ENCODE data around the gene GNG14. TPM values are rescaled to one million over a fixed set of nuclear protein-coding genes. Genes with fewer than 3 reads are reported as not detected.

The GNG14 gene
- total and polyA plus RNA-seq, 2 of the 13 experiments (the other 11 are each of a cell fraction or from before 2014, with no cell fraction given), result not detected

GRCh38 chr19:12681074-12681987, 6.5 kb upstream of the GNG14 start, which contains the start of gene DHPS (continued):
- TF ChIP-seq, protein P1, sequence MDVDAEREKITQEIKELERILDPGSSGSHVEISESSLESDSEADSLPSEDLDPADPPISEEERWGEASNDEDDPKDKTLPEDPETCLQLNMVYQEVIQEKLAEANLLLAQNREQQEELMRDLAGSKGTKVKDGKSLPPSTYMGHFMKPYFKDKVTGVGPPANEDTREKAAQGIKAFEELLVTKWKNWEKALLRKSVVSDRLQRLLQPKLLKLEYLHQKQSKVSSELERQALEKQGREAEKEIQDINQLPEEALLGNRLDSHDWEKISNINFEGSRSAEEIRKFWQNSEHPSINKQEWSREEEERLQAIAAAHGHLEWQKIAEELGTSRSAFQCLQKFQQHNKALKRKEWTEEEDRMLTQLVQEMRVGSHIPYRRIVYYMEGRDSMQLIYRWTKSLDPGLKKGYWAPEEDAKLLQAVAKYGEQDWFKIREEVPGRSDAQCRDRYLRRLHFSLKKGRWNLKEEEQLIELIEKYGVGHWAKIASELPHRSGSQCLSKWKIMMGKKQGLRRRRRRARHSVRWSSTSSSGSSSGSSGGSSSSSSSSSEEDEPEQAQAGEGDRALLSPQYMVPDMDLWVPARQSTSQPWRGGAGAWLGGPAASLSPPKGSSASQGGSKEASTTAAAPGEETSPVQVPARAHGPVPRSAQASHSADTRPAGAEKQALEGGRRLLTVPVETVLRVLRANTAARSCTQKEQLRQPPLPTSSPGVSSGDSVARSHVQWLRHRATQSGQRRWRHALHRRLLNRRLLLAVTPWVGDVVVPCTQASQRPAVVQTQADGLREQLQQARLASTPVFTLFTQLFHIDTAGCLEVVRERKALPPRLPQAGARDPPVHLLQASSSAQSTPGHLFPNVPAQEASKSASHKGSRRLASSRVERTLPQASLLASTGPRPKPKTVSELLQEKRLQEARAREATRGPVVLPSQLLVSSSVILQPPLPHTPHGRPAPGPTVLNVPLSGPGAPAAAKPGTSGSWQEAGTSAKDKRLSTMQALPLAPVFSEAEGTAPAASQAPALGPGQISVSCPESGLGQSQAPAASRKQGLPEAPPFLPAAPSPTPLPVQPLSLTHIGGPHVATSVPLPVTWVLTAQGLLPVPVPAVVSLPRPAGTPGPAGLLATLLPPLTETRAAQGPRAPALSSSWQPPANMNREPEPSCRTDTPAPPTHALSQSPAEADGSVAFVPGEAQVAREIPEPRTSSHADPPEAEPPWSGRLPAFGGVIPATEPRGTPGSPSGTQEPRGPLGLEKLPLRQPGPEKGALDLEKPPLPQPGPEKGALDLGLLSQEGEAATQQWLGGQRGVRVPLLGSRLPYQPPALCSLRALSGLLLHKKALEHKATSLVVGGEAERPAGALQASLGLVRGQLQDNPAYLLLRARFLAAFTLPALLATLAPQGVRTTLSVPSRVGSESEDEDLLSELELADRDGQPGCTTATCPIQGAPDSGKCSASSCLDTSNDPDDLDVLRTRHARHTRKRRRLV (CRISPR knock-in tag; IDR thresholded peaks at IDR 0.05), result peak; percentile 71; the same call in 1 of the 2 replicates
- 0 out of 2 replicates have a peak, but pooled peaks have one; percentile 44 for TF ChIP-seq ZNF569 (CRISPR knock-in tag; IDR thresholded peaks at IDR 0.05; ENCODE audit: borderline replicate concordance)
- no peak for TF ChIP-seq ZSCAN12 (CRISPR knock-in tag; IDR thresholded peaks at IDR 0.05)
- no peak for TF ChIP-seq ZBTB49 (CRISPR knock-in tag; IDR thresholded peaks at IDR 0.05; ENCODE audit: borderline replicate concordance)
- no peak for TF ChIP-seq SOX6 (IDR thresholded peaks at IDR 0.05)
- TF ChIP-seq SOX6 (CRISPR knock-in tag; IDR thresholded peaks at IDR 0.05), result peak; percentile 68
- TF ChIP-seq POLR2A (IDR thresholded peaks at IDR 0.05; ENCODE audit: insufficient read depth in 1 of 2, low read depth in 2 of 2, low read length in 2 of 2), result peak; percentile 72 to 96
- no peak for TF ChIP-seq ZNF619 (CRISPR knock-in tag; IDR thresholded peaks at IDR 0.05)
- peak; percentile 82; the same call in 1 of the 2 replicates for TF ChIP-seq ZNF225 (CRISPR knock-in tag; IDR thresholded peaks at IDR 0.05)
- TF ChIP-seq SOX13 (IDR thresholded peaks at IDR 0.05), result peak; percentile 32; the same call in 1 of the 2 replicates
- no peak; a peak in 1 of 4 replicates for TF ChIP-seq SOX13 (CRISPR knock-in tag; conservative IDR thresholded peaks at IDR 0.05 in 1 of 2, IDR thresholded peaks at IDR 0.05 in 1 of 2)
- TF ChIP-seq ZNF318 (CRISPR knock-in tag; IDR thresholded peaks at IDR 0.05), result no peak
